Heart left ventricle (tissue), 13 donors: ENCODE measurements around the gene CRIM1.

Experiments
- CTCF ChIP-seq, 12 donors: fragments of 200-600 bp; sonication (generic) in 4 of 12; IDR thresholded peaks; one replicate each; pipeline versions ENCODE4 v1.5.0 to v1.8.0; 2018 to 2022; ENCODE audit warnings: antibody characterized with exemption in 12 of 12, mild to moderate bottlenecking in 5 of 12
- POLR2A ChIP-seq, 2 donors: fragments of 450-650 bp; IDR thresholded peaks; one replicate each; pipeline ENCODE4 v1.6.1; 2017; ENCODE audit warnings: antibody characterized with exemption in 2 of 2, mild to moderate bottlenecking in 2 of 2, moderate library complexity in 2 of 2
- donor health status: ischemic (EF 13 %, LVEDD 7.1; RV severe dilation, severe dysfunction).
- donor health status: DM: no; HTN: yes; CAD: no.
- donor health status: DM: no; HTN: no; CAD: no.
- donor health status: ischemic (EF 25% LVEDD 6.9; RV normal size, moderate dysfunction).
- donor health status: ischemic (EF 25% LVEDD 5.7; RV mildly dilated, moderate dysfunction).
- donor health status: ischemic (EF 35%, LVEDD 5.7; RV mildly dilated, moderate dysfunction).
- donor health status: nonischemic (EF 11% LVEDD 7.7; RV severe dilation, severe dysfunction).
- donor health status: DM: yes; HTN: yes; CAD: no.
- donor health status: PGD.
- donor health status: ischemic (EF 29% LVEDD 5.4; RV normal size, mild dysfunction).
- donor health status: nonischemic (EF 23%, LVEDD 6.1; RV moderate dilation, normal function).

- TF ChIP-seq CTCF (IDR thresholded peaks at IDR 0.05) (no peak), POLR2A (IDR thresholded peaks at IDR 0.05) (no peak)
These were observed 24.3 kb downstream of the CRIM1 start for GRCh38 chr2:36379710-36380448.
